ENCODE data around the gene FNIP1.
"Not testable (repeated sequence)": the region's sequence is repeated elsewhere in the genome, so short reads cannot be mapped to it uniquely, and the experiment has no call there.

Gene FNIP1

GRCh38 chr5:131634996-131635683 is 161.7 kb downstream of the FNIP1 start, which contains the start of gene RAPGEF6:
Gene RAPGEF6, minus strand, starts transcription at chr5:131635229. Its CDS starts 199 bp downstream, at chr5:131635030.
- peak; percentile 100 for DNase-seq

GRCh38 chr5:131634666-131634995 is 162.2 kb downstream of the FNIP1 start:
- DNase-seq = peak; percentile 63

GRCh38 chr5:131634238-131634637 is 162.6 kb downstream of the FNIP1 start:
- DNase-seq = peak; percentile 6

- DNase-seq = peak; percentile 7
Observed at GRCh38 chr5:131633830-131634229, 163.0 kb downstream of the FNIP1 start.

- DNase-seq = no peak
Observed at GRCh38 chr5:131630963-131631350, 165.9 kb downstream of the FNIP1 start.

- DNase-seq = peak; percentile 21
Observed at GRCh38 chr5:131630208-131630962, 166.4 kb downstream of the FNIP1 start.

- DNase-seq = peak; percentile 40
Observed at GRCh38 chr5:131628990-131629389, 167.8 kb downstream of the FNIP1 start.

GRCh38 chr5:131627207-131627865 is 169.5 kb downstream of the FNIP1 start:
- no peak for DNase-seq

- DNase-seq = no peak
Observed at GRCh38 chr5:131622633-131623032, 174.2 kb downstream of the FNIP1 start.

- not testable (repeated sequence) for DNase-seq
Observed at GRCh38 chr5:131621164-131621563, 175.7 kb downstream of the FNIP1 start.

GRCh38 chr5:131619102-131619501 is 177.7 kb downstream of the FNIP1 start:
- DNase-seq = no peak

- DNase-seq = no peak
Observed at GRCh38 chr5:131617140-131617822, 179.5 kb downstream of the FNIP1 start.

GRCh38 chr5:131615957-131616356 is 180.9 kb downstream of the FNIP1 start:
- no peak for DNase-seq

GRCh38 chr5:131613423-131613822 is 183.4 kb downstream of the FNIP1 start:
- DNase-seq = no peak

- no peak for DNase-seq
Observed at GRCh38 chr5:131611064-131611381, 185.8 kb downstream of the FNIP1 start.

- no peak for DNase-seq
Observed at GRCh38 chr5:131610198-131611063, 186.4 kb downstream of the FNIP1 start.

GRCh38 chr5:131609774-131610173 is 187.0 kb downstream of the FNIP1 start:
- DNase-seq = no peak

- no peak for DNase-seq
Observed at GRCh38 chr5:131608597-131608996, 188.2 kb downstream of the FNIP1 start.

- no peak for DNase-seq
Observed at GRCh38 chr5:131607903-131608540, 188.8 kb downstream of the FNIP1 start.

GRCh38 chr5:131607418-131607817 is 189.4 kb downstream of the FNIP1 start:
- DNase-seq = no peak

- DNase-seq = no peak
Observed at GRCh38 chr5:131605086-131605485, 191.7 kb downstream of the FNIP1 start.
